ENCODE data around the gene AOAH. TPM values are rescaled to one million over a fixed set of nuclear protein-coding genes. Genes with fewer than 3 reads are reported as not detected.

AOAH gene
- total RNA-seq, 1 donor from 2014 or later = not detected

DNA sequence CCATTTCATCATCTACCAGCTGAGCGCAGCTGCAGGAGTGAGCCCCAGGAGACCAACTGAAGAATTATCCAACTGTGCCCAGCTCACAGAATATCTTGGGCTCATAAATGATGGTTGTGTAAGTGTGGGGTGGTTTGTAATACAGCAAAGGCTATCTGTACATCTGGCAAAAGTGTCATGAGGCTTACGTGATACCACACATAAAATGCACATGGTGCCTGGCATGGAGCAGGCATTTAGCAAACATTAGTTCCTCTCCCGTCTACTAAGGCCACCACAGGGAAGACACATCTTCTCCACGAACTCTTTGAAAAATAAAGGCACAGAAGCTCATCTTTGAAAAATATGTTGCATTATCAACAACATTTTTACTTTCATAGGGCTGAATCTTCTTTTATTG lies 32.3 kb downstream of the AOAH start:
- no peak overlapping the region for H3K4me3 Mint-ChIP-seq (ENCODE audit: unreplicated experiment)
- H3K36me3 Mint-ChIP-seq (ENCODE audit: unreplicated experiment) = no peaks in the 10 kb centered on the region
- no peaks in the 10 kb centered on the region for H3K9me3 Mint-ChIP-seq (ENCODE audit: unreplicated experiment)

DNA sequence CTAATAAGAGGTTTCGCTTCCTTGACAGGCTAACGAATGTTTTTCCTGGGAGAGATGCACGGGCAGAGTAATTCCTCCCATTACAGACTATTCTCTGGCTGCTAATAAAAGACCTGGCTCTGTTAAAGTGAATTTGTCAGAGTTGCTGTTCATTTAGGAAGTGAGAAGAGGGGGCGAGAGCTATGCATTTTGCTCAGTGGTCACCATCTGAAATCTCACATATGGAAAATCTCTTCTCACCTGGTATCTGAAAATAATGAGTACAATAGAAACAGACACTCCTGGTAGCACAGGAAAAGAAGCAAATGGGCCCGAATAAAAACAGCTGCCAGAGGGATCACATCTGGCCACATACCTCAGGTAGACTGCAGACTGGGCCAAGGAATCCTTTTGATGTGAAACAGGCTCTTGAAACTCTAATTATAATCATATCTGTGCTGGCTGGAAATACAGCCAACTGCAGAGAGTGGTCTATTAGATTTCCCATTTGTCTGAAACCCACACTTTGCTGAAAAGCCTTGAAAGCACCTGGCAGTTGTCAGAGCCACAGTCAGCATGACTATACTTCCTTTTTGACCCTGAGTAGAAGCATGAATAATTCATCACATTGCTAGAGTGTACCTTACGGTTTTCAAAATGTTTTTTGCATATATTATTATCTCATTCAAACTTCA lies 33.6 kb downstream of the AOAH start:
- H3K4me3 Mint-ChIP-seq (ENCODE audit: unreplicated experiment) = no peak overlapping the region
- H3K4me1 Mint-ChIP-seq (ENCODE audit: unreplicated experiment) = peaks cover 3% of the 10 kb centered on the region
- H3K27ac Mint-ChIP-seq (ENCODE audit: unreplicated experiment) = no peak overlapping the region
- no peak for TF ChIP-seq CTCF (IDR thresholded peaks at IDR 0.05)
- H3K36me3 Mint-ChIP-seq (ENCODE audit: unreplicated experiment) = no peaks in the 10 kb centered on the region
- H3K9me3 Mint-ChIP-seq (ENCODE audit: unreplicated experiment) = no peaks in the 10 kb centered on the region
- no peak for DNase-seq (ENCODE audit: extremely low spot score, unreplicated experiment)
- peaks cover 22% of the 10 kb centered on the region for H3K27me3 Mint-ChIP-seq (ENCODE audit: unreplicated experiment)

More for the DNA sequence above, 32.3 kb downstream of the AOAH start:
- Mint-ChIP-seq H3K4me1 (ENCODE audit: unreplicated experiment) (no peaks in the 10 kb centered on the region), H3K27me3 (ENCODE audit: unreplicated experiment) (peaks cover 27% of the 10 kb centered on the region), H3K27ac (ENCODE audit: unreplicated experiment) (no peak overlapping the region)
- no peak for DNase-seq (ENCODE audit: extremely low spot score, unreplicated experiment)
- no peak for TF ChIP-seq CTCF (IDR thresholded peaks at IDR 0.05)

- TF ChIP-seq CTCF (IDR thresholded peaks at IDR 0.05) = no peak
- Mint-ChIP-seq H3K27ac (ENCODE audit: unreplicated experiment) (no peak overlapping the region), H3K27me3 (ENCODE audit: unreplicated experiment) (peaks cover 18% of the 10 kb centered on the region), H3K4me3 (ENCODE audit: unreplicated experiment) (no peak overlapping the region), H3K36me3 (ENCODE audit: unreplicated experiment) (no peaks in the 10 kb centered on the region), H3K9me3 (ENCODE audit: unreplicated experiment) (no peaks in the 10 kb centered on the region), H3K4me1 (ENCODE audit: unreplicated experiment) (peaks cover 3% of the 10 kb centered on the region)
- DNase-seq (ENCODE audit: extremely low spot score, unreplicated experiment) = no peak
These were observed 34.3 kb downstream of the AOAH start for GRCh38 chr7:36690041-36690440.

GRCh38 chr7:36686499-36686898 lies 37.8 kb downstream of the AOAH start:
- Mint-ChIP-seq H3K4me3 (ENCODE audit: unreplicated experiment) (no peak overlapping the region), H3K36me3 (ENCODE audit: unreplicated experiment) (no peaks in the 10 kb centered on the region), H3K27me3 (ENCODE audit: unreplicated experiment) (peaks cover 4% of the 10 kb centered on the region), H3K4me1 (ENCODE audit: unreplicated experiment) (peaks cover 3% of the 10 kb centered on the region), H3K27ac (ENCODE audit: unreplicated experiment) (no peak overlapping the region), H3K9me3 (ENCODE audit: unreplicated experiment) (no peaks in the 10 kb centered on the region)
- no peak for DNase-seq (ENCODE audit: extremely low spot score, unreplicated experiment)
- no peak for TF ChIP-seq CTCF (IDR thresholded peaks at IDR 0.05)

- Mint-ChIP-seq H3K4me1 (ENCODE audit: unreplicated experiment) (peaks cover 3% of the 10 kb centered on the region), H3K27ac (ENCODE audit: unreplicated experiment) (no peak overlapping the region), H3K4me3 (ENCODE audit: unreplicated experiment) (no peak overlapping the region), H3K27me3 (ENCODE audit: unreplicated experiment) (no peaks in the 10 kb centered on the region), H3K9me3 (ENCODE audit: unreplicated experiment) (no peaks in the 10 kb centered on the region), H3K36me3 (ENCODE audit: unreplicated experiment) (no peaks in the 10 kb centered on the region)
- no peak for DNase-seq (ENCODE audit: extremely low spot score, unreplicated experiment)
- TF ChIP-seq CTCF (IDR thresholded peaks at IDR 0.05) = no peak
These were observed 39.3 kb downstream of the AOAH start for GRCh38 chr7:36684954-36685353.
